GM18909 (cell line): ENCODE results near the gene SFI1.
"Not testable (repeated sequence)": the region's sequence is repeated elsewhere in the genome, so short reads cannot be mapped to it uniquely, and the experiment has no call there.

ENCODE experiments used
- ATAC-seq: cut with Tn5 transposase; IDR thresholded peaks from one replicate; pipeline ENCODE4 v1.9.1; 2021; ENCODE audit warnings: mild to moderate bottlenecking; ENCODE audit not compliant: unreplicated experiment, poor library complexity

SFI1 gene

GRCh38 chr22:31538815-31539214 is 42.5 kb downstream of the SFI1 start:
- no peak for ATAC-seq

- ATAC-seq, result not testable (repeated sequence)
Measured at GRCh38 chr22:31540166-31540565, 43.8 kb downstream of the SFI1 start.

- no peak for ATAC-seq
Measured at GRCh38 chr22:31540966-31541365, 44.6 kb downstream of the SFI1 start.

- no peak for ATAC-seq
Measured at GRCh38 chr22:31544481-31545480, 48.4 kb downstream of the SFI1 start.

- ATAC-seq, result no peak
Measured at GRCh38 chr22:31550871-31551370, 54.6 kb downstream of the SFI1 start.

GRCh38 chr22:31556627-31557203 is 60.4 kb downstream of the SFI1 start:
- ATAC-seq, result no peak

GRCh38 chr22:31558546-31558945 is 62.2 kb downstream of the SFI1 start:
- ATAC-seq, result not testable (repeated sequence)

- no peak for ATAC-seq
Measured at GRCh38 chr22:31561238-31561887, 65.0 kb downstream of the SFI1 start.

- no peak for ATAC-seq
Measured at GRCh38 chr22:31561970-31562369, 65.6 kb downstream of the SFI1 start.

GRCh38 chr22:31566484-31566883 is 70.1 kb downstream of the SFI1 start:
- ATAC-seq, result no peak

- ATAC-seq, result no peak
Measured at GRCh38 chr22:31567196-31567595, 70.9 kb downstream of the SFI1 start.

- no peak for ATAC-seq
Measured at GRCh38 chr22:31567702-31568101, 71.4 kb downstream of the SFI1 start.

GRCh38 chr22:31569126-31569525 is 72.8 kb downstream of the SFI1 start:
- no peak for ATAC-seq

GRCh38 chr22:31572939-31573338 is 76.6 kb downstream of the SFI1 start:
- ATAC-seq, result no peak

- ATAC-seq, result no peak
Measured at GRCh38 chr22:31574055-31574670, 77.8 kb downstream of the SFI1 start.

- ATAC-seq, result no peak
Measured at GRCh38 chr22:31575190-31575589, 78.9 kb downstream of the SFI1 start.

- ATAC-seq, result no peak
Measured at GRCh38 chr22:31577711-31578110, 81.4 kb downstream of the SFI1 start.

GRCh38 chr22:31578171-31578570 is 81.8 kb downstream of the SFI1 start:
- no peak for ATAC-seq

GRCh38 chr22:31579835-31580242 is 83.5 kb downstream of the SFI1 start:
- ATAC-seq, result no peak

GRCh38 chr22:31583861-31584485 is 87.6 kb downstream of the SFI1 start:
- ATAC-seq, result no peak
